Spleen (tissue), 7 donors: ENCODE data around the gene PRCP.

Source experiments
- CTCF ChIP-seq, 11 experiments: fragments of 200-600 bp in 7 of 11; fragments of 450-650 bp in 4 of 11; sonication (generic) in 4 of 11; IDR thresholded peaks in 8 of 11; conservative IDR thresholded peaks in 3 of 11; 1 replicate in 7 of 11; 2 replicates in 4 of 11; pipeline versions ENCODE4 v1.4.0 to v1.8.0; 2016 to 2021; ENCODE audit warnings: antibody characterized with exemption in 11 of 11, inconsistent platforms in 4 of 11, mild to moderate bottlenecking in 1 of 11
- POLR2AphosphoS5 ChIP-seq, 3 donors: sonication (generic); formaldehyde crosslinking; IDR thresholded peaks; one replicate each; pipeline ENCODE4 v1.5.1; 2017; ENCODE audit warnings: antibody characterized with exemption in 3 of 3
- donor health status: DM: no; HTN: no; CAD: no; lungs with moderate emphysema.
- donor health status: DM: no; HTN: no; CAD: no.
- donor health status: DM: no; HTN: no; CAD: no.

- TF ChIP-seq POLR2AphosphoS5 (IDR thresholded peaks at IDR 0.05) (no peak), CTCF (IDR thresholded peaks at IDR 0.05 in 8 of 11, conservative IDR thresholded peaks at IDR 0.05 in 3 of 11) (no peak)
Observed at GRCh38 chr11:82828472-82828871, 71.8 kb downstream of the PRCP start.
